Upper lobe of left lung (tissue), 6 donors: ENCODE results near the gene TMCO4. TPM values are rescaled to one million over a fixed set of nuclear protein-coding genes. Genes with fewer than 3 reads are reported as not detected.

ENCODE experiments used
- ATAC-seq, 2 donors: fragments of 200-7000 bp; cut with Tn5 transposase; one replicate each; pipeline ENCODE4 v1.9.1; 2022; ENCODE audit warnings: mild to moderate bottlenecking in 2 of 2, moderate library complexity in 2 of 2; ENCODE audit not compliant: low FRiP score in 2 of 2
- DNase-seq, 2 donors: peaks; one replicate each; pipeline ENCODE4 v3.0.0-alpha.2; 2019 to 2020
- H3K27ac ChIP-seq, 4 donors: fragments of 200-600 bp; sonication (generic); one replicate each; pipeline ENCODE4 v1.5.1; 2016 to 2019
- H3K27me3 ChIP-seq, 4 donors: fragments of 200-600 bp; sonication (generic); one replicate each; pipeline ENCODE4 v1.5.1; 2017 to 2019
- H3K36me3 ChIP-seq, 4 donors: fragments of 200-600 bp; sonication (generic); one replicate each; pipeline ENCODE4 v1.5.1; 2016 to 2019
- H3K4me1 ChIP-seq, 4 donors: fragments of 200-600 bp; sonication (generic); one replicate each; pipeline ENCODE4 v1.5.1; 2018 to 2019
- H3K4me3 ChIP-seq, 4 donors: fragments of 200-600 bp; sonication (generic); one replicate each; pipeline ENCODE4 v1.5.1; 2017 to 2019; ENCODE audit warnings: mild to moderate bottlenecking in 2 of 4, moderate library complexity in 1 of 4
- H3K9me3 ChIP-seq, 4 donors: fragments of 200-600 bp; sonication (generic); one replicate each; pipeline ENCODE4 v1.5.1; 2018 to 2019
- EP300 ChIP-seq, 4 donors: sonication (generic); formaldehyde crosslinking; IDR thresholded peaks; one replicate each; pipeline ENCODE4 v1.5.1; 2017; ENCODE audit warnings: antibody characterized with exemption in 4 of 4, control low read depth in 2 of 4
- POLR2A ChIP-seq, 4 donors: fragments of 450-650 bp; IDR thresholded peaks; one replicate each; pipeline ENCODE4 v1.5.1; 2016 to 2017; ENCODE audit warnings: antibody characterized with exemption in 4 of 4, mild to moderate bottlenecking in 2 of 4
- POLR2AphosphoS5 ChIP-seq, 2 donors: sonication (generic); formaldehyde crosslinking; IDR thresholded peaks; one replicate each; pipeline ENCODE4 v1.5.1; 2017; ENCODE audit warnings: antibody characterized with exemption in 2 of 2
- WGBS, 2 donors: methylation state at CpG; one replicate each; pipeline ENCODE4 v1.1.5; 2017 to 2018; 5-methylcytosine and 5-hydroxymethylcytosine counted together
- total RNA-seq, 6 donors: library from RNA; depleted of rRNA in 4 of 6; stranded (reverse); fragments of >200 nt in 4 of 6; gene quantifications; one replicate each; pipeline versions ENCODE4 v1.1.0 to v1.2.1, GENCODE V29; 2016 to 2021
- TF ChIP-seq, protein P1 (sequence below), 6 experiments: fragments of 450-650 bp in 4 of 6; fragments of 200-600 bp in 2 of 6; sonication (generic) in 2 of 6; IDR thresholded peaks; one replicate each; pipeline ENCODE4 v1.5.1; 2016 to 2019; ENCODE audit warnings: antibody characterized with exemption in 6 of 6
- donor health status: DM: no; HTN: no; CAD: no; lungs with moderate emphysema.
- donor health status: DM: no; HTN: yes; CAD: no; lungs with severe emphysema.

The TMCO4 gene
- total RNA-seq, 6 donors from 2014 or later: 19.1 to 46.1 (median 24.9) TPM

GRCh38 chr1:19656780-19657466, 142.8 kb downstream of the TMCO4 start:
- Histone ChIP-seq H3K36me3 (no peaks in the 10 kb centered on the region), H3K27me3 (no peaks in the 10 kb centered on the region), H3K4me1 (peaks cover 3 to 29% (median 16%) of the 10 kb centered on the region in 4 donors), H3K27ac (no peak overlapping the region), H3K9me3 (no peaks in the 10 kb centered on the region), H3K4me3 (no peak overlapping the region)
- DNase-seq (peak in 1 of 2 donors; percentile 50), ATAC-seq (no peak)
- TF ChIP-seq POLR2A (IDR thresholded peaks at IDR 0.05) (no peak), POLR2AphosphoS5 (IDR thresholded peaks at IDR 0.05) (no peak), EP300 (IDR thresholded peaks at IDR 0.05) (no peak)
- TF ChIP-seq, protein P1, sequence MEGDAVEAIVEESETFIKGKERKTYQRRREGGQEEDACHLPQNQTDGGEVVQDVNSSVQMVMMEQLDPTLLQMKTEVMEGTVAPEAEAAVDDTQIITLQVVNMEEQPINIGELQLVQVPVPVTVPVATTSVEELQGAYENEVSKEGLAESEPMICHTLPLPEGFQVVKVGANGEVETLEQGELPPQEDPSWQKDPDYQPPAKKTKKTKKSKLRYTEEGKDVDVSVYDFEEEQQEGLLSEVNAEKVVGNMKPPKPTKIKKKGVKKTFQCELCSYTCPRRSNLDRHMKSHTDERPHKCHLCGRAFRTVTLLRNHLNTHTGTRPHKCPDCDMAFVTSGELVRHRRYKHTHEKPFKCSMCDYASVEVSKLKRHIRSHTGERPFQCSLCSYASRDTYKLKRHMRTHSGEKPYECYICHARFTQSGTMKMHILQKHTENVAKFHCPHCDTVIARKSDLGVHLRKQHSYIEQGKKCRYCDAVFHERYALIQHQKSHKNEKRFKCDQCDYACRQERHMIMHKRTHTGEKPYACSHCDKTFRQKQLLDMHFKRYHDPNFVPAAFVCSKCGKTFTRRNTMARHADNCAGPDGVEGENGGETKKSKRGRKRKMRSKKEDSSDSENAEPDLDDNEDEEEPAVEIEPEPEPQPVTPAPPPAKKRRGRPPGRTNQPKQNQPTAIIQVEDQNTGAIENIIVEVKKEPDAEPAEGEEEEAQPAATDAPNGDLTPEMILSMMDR (IDR thresholded peaks at IDR 0.05): no peak
- 56 to 82% methylated on average over 3 to 13 of the region's 15 CpGs for WGBS, 2 donors

DNA sequence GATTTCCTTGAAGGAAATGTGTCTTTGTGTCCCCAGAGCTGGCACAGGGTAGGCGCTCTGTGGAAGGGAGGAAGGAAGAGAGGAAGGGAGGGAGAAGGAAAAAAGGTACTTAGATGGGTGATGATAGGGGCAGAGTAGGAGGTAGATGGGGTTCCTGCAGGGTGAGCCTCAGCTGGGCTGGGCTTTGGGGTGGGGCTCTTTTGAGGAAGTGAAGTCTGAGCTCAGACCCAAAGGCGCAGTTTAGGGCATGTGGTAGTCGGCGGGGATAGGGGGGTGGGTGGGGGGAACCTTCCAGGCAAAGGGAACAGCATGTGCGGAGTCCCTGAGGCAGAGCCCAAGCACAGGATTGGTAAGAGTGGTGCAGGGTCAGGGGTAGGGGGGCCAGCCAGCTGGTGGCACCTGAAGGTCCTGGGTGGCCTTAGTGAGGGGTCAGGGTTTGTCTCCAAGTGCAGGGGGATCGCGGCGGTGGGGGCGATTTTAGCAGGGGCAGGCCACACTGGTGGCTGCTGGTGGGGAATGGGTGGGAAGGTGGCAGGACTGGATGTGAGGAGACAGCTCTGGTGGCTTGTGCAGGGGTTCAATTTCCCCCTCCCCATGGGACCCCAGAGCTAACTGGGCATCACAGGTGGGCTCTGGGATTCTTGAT, 143.5 kb downstream of the TMCO4 start:
- Histone ChIP-seq H3K36me3 (no peaks in the 10 kb centered on the region), H3K27ac (no peak overlapping the region), H3K27me3 (no peaks in the 10 kb centered on the region), H3K4me3 (no peak overlapping the region), H3K9me3 (no peaks in the 10 kb centered on the region), H3K4me1 (peaks cover 3 to 29% (median 18%) of the 10 kb centered on the region in 4 donors)
- WGBS, 2 donors: 84 to 85% methylated on average over 9 of the region's 9 CpGs
- DNase-seq: peak in 1 of 2 donors; percentile 57
- TF ChIP-seq POLR2A (IDR thresholded peaks at IDR 0.05) (no peak), EP300 (IDR thresholded peaks at IDR 0.05) (no peak), POLR2AphosphoS5 (IDR thresholded peaks at IDR 0.05) (no peak)
- TF ChIP-seq, protein P1 (IDR thresholded peaks at IDR 0.05): no peak
- no peak for ATAC-seq

- no peak for ATAC-seq
- no peak for DNase-seq
- no peaks in the 10 kb centered on the region for H3K9me3 ChIP-seq
- H3K27ac ChIP-seq: no peak overlapping the region
- no peaks in the 10 kb centered on the region for H3K36me3 ChIP-seq
- peaks cover 3 to 35% (median 21%) of the 10 kb centered on the region in 4 donors for H3K4me1 ChIP-seq
- no peak overlapping the region for H3K4me3 ChIP-seq
- 83 to 89% methylated on average over 8 of the region's 8 CpGs for WGBS, 2 donors
- TF ChIP-seq, protein P1 (IDR thresholded peaks at IDR 0.05): no peak
- TF ChIP-seq EP300 (IDR thresholded peaks at IDR 0.05) (no peak), POLR2AphosphoS5 (IDR thresholded peaks at IDR 0.05) (no peak), POLR2A (IDR thresholded peaks at IDR 0.05) (no peak)
- H3K27me3 ChIP-seq: no peaks in the 10 kb centered on the region
Observed at GRCh38 chr1:19655718-19656080, 144.0 kb downstream of the TMCO4 start.

DNA sequence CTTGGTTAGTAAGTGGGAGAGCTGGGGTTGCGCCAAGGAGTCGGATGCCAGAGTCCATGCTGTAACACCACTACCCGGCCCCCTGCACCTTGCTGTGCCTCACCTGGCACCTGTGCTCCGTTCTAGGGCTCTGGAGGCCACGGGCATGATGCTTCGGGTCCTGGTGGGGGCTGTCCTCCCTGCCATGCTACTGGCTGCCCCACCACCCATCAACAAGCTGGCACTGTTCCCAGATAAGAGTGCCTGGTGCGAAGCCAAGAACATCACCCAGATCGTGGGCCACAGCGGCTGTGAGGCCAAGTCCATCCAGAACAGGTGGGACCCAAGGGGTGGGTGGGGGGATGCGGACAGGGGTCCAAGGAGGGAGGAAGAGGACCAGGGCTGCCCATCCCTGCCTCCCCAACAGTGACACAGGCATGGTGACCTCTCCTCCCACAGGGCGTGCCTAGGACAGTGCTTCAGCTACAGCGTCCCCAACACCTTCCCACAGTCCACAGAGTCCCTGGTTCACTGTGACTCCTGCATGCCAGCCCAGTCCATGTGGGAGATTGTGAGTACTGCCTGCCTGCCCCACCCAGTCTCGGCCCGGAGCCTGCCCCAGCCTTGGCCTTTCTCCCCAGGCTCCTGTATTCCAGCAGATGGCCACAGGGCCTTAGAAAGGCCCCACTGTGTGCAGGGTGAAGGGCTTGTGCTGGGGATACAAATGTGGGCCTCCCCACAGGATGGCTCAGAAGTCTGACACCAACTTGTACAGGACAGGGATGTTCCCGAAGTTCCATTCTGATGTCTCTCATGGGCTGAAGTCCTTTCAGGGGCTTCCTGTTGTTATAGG, 144.6 kb downstream of the TMCO4 start:
- no peak overlapping the region for H3K4me3 ChIP-seq
- ATAC-seq: no peak
- DNase-seq: peak in 1 of 2 donors; percentile 46
- no peaks in the 10 kb centered on the region for H3K36me3 ChIP-seq
- TF ChIP-seq, protein P1 (IDR thresholded peaks at IDR 0.05): no peak
- no peak for TF ChIP-seq POLR2AphosphoS5 (IDR thresholded peaks at IDR 0.05)
- no peak for TF ChIP-seq EP300 (IDR thresholded peaks at IDR 0.05)
- TF ChIP-seq POLR2A (IDR thresholded peaks at IDR 0.05): no peak
- no peaks in the 10 kb centered on the region for H3K9me3 ChIP-seq
- no peaks in the 10 kb centered on the region for H3K27me3 ChIP-seq
- 64 to 86% methylated on average over 5 to 15 of the region's 15 CpGs for WGBS, 2 donors
- peak overlapping the region in 2 of 4 donors; percentile 12 to 43 for H3K27ac ChIP-seq
- H3K4me1 ChIP-seq: peaks cover 3 to 39% (median 24%) of the 10 kb centered on the region in 4 donors
